ENCODE data around the gene SPEG.

GRCh38 chr2:219425238-219426067 is 9.2 kb upstream of the SPEG start:
- TF ChIP-seq CTCF (IDR thresholded peaks at IDR 0.05): no peak
- peak; percentile 15 for TF ChIP-seq POLR2A (IDR thresholded peaks at IDR 0.05)

All from prostate gland (tissue), 2 donors.